PFSK-1 (cell line): ENCODE results near the gene CAPN1.

Source experiments
- FOXP2 ChIP-seq: optimal IDR thresholded peaks from 2 replicates; pipeline ENCODE3; 2011; ENCODE audit warnings: borderline replicate concordance, control low read depth, inconsistent platforms; ENCODE audit not compliant: insufficient read depth; ENCODE audit errors: extremely low read length, extremely low read depth
- POLR2AphosphoS5 ChIP-seq: IDR thresholded peaks from 2 replicates; pipeline ENCODE4 v1.6.1; 2012; ENCODE audit warnings: low read depth, mild to moderate bottlenecking, control low read depth, low read length, moderate library complexity
- SIN3A ChIP-seq: IDR thresholded peaks from 2 replicates; pipeline ENCODE4 v1.6.1; 2012; ENCODE audit warnings: mild to moderate bottlenecking, low read length, moderate library complexity, borderline replicate concordance; ENCODE audit not compliant: insufficient read depth
- TAF1 ChIP-seq: IDR thresholded peaks from 2 replicates; pipeline ENCODE4 v1.6.1; 2012; ENCODE audit warnings: low read length, control low read depth, borderline replicate concordance; ENCODE audit not compliant: insufficient read depth
- TF ChIP-seq, protein P1 (sequence below), 2 experiments: IDR thresholded peaks; 2 replicates each; pipeline versions ENCODE4 v1.6.1 to v1.8.0; 2011 to 2012; ENCODE audit warnings: low read depth in 2 of 2, low read length in 2 of 2, control low read depth in 1 of 2, inconsistent platforms in 1 of 2, mild to moderate bottlenecking in 1 of 2, moderate library complexity in 1 of 2; ENCODE audit not compliant: insufficient read depth in 1 of 2

DNA sequence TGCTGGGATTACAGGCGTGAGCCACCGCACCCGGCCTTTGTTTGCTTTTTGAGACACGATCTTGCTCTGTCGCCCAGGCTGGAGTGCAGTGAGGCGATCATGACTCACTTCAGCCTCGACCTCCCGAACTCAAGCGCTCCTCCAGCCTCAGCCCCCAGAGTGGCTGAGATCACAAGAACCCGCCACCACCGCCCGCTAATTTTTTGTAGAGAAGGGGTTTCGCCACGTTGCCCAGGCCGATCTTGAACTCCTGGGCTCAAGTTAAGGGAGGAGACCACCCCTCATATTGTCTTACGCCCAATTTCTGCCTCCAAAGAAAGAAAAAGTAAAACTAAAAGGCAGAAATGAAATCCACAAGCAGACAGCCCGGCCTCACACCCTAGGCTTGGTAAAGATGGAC, 78.6 kb downstream of the CAPN1 start:
- TF ChIP-seq TAF1 (no peak), POLR2AphosphoS5 (no peak), FOXP2 (no peak), SIN3A (no peak)
- TF ChIP-seq, protein P1, sequence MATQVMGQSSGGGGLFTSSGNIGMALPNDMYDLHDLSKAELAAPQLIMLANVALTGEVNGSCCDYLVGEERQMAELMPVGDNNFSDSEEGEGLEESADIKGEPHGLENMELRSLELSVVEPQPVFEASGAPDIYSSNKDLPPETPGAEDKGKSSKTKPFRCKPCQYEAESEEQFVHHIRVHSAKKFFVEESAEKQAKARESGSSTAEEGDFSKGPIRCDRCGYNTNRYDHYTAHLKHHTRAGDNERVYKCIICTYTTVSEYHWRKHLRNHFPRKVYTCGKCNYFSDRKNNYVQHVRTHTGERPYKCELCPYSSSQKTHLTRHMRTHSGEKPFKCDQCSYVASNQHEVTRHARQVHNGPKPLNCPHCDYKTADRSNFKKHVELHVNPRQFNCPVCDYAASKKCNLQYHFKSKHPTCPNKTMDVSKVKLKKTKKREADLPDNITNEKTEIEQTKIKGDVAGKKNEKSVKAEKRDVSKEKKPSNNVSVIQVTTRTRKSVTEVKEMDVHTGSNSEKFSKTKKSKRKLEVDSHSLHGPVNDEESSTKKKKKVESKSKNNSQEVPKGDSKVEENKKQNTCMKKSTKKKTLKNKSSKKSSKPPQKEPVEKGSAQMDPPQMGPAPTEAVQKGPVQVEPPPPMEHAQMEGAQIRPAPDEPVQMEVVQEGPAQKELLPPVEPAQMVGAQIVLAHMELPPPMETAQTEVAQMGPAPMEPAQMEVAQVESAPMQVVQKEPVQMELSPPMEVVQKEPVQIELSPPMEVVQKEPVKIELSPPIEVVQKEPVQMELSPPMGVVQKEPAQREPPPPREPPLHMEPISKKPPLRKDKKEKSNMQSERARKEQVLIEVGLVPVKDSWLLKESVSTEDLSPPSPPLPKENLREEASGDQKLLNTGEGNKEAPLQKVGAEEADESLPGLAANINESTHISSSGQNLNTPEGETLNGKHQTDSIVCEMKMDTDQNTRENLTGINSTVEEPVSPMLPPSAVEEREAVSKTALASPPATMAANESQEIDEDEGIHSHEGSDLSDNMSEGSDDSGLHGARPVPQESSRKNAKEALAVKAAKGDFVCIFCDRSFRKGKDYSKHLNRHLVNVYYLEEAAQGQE (IDR thresholded peaks at IDR 0.05; ENCODE audit: insufficient read depth in 1 of 2, low read depth in 2 of 2, low read length in 2 of 2): no peak
